Measurements from ENCODE around the gene STK11. TPM values are rescaled to one million over a fixed set of nuclear protein-coding genes. Genes with fewer than 3 reads are reported as not detected.

Gene STK11
- total and polyA plus RNA-seq, 2 donors (not counting 3 experiments of a cell fraction or from before 2014, with no cell fraction given), result 39.4 to 75.4 TPM

GRCh38 chr19:1274852-1275259 is 69.3 kb downstream of the STK11 start:
- DNase-seq (ENCODE audit: low read depth, low spot score), result no peak
- intact Hi-C loops (cut with micrococcal nuclease), result no loop called here
- ChIA-PET POLR2A (interaction anchor here (1.0 kb wide), 1 partner anchor 30 kb away, joined by 4 read pairs; no protein-coding TSS in a partner anchor), CTCF (interaction anchor here (0.6 to 3.9 kb wide), 4 partner anchors 8 to 41 kb away, joined by 3 to 42 read pairs (median 14); no protein-coding TSS in a partner anchor)
- Histone ChIP-seq H3K9me3 (replicated peaks; ENCODE audit: control insufficient read depth, insufficient read depth, low read length) (no peaks in the 10 kb centered on the region), H3K9me1 (replicated peaks; ENCODE audit: control insufficient read depth, extremely low read depth, insufficient read depth, low read length) (no peaks in the 10 kb centered on the region), H3K79me2 (ENCODE audit: control insufficient read depth, insufficient read depth, low read length) (peaks cover 45% of the 10 kb centered on the region), H3K4me3 (replicated peaks in 1 of 3; ENCODE audit: insufficient read depth in 1 of 3, low read depth in 1 of 3, low read length in 3 of 3) (peak overlapping the region in 2 of 3 experiments; percentile 10 to 78), H3K27ac (ENCODE audit: insufficient read depth, low read depth, low read length) (peak overlapping the region; percentile 95), H2AFZ (ENCODE audit: low read depth, low read length) (no peak overlapping the region), H3K4me1 (ENCODE audit: control insufficient read depth, extremely low read depth, insufficient read depth, low read length) (peaks cover 35% of the 10 kb centered on the region), H3K9ac (replicated peaks; ENCODE audit: extremely low read depth, insufficient read depth, low read length) (peak overlapping the region; percentile 93), H4K20me1 (replicated peaks; ENCODE audit: control insufficient read depth, extremely low read depth, insufficient read depth, low read length) (no peaks in the 10 kb centered on the region), H3K36me3 (ENCODE audit: control insufficient read depth in 2 of 2, extremely low read depth in 1 of 2, insufficient read depth in 2 of 2, low read length in 2 of 2) (peaks cover 23 to 40% of the 10 kb centered on the region in 2 experiments), H3K4me2 (ENCODE audit: insufficient read depth, low read length) (peak overlapping the region; percentile 40), H3K27me3 (ENCODE audit: control insufficient read depth in 2 of 2, insufficient read depth in 2 of 2, low read length in 2 of 2) (no peaks in the 10 kb centered on the region)
- BruUV-seq (replicated peaks), result no TSS peak
- TF ChIP-seq FOS (IDR thresholded peaks at IDR 0.05; ENCODE audit: borderline replicate concordance, insufficient read depth, low read length) (no peak), GATA2 (IDR thresholded peaks at IDR 0.05; ENCODE audit: insufficient read depth, insufficient read length, low read depth, low read length) (no peak), EZH2 (IDR thresholded peaks at IDR 0.05; ENCODE audit: borderline replicate concordance, low read depth, low read length, severe bottlenecking) (no peak), POLR2AphosphoS5 (IDR thresholded peaks at IDR 0.05; ENCODE audit: insufficient read depth, low read depth, low read length) (no peak), POLR2A (IDR thresholded peaks at IDR 0.05; ENCODE audit: low read depth, low read length) (no peak), JUN (IDR thresholded peaks at IDR 0.05; ENCODE audit: borderline replicate concordance, insufficient read depth, insufficient read length, low read depth) (no peak), MAX (IDR thresholded peaks at IDR 0.05; ENCODE audit: insufficient read depth, insufficient read length) (no peak), MYC (IDR thresholded peaks at IDR 0.05; ENCODE audit: low read depth, low read length) (no peak), CTCF (IDR thresholded peaks at IDR 0.05; ENCODE audit: extremely low read depth in 1 of 2, insufficient read depth in 1 of 2, low read depth in 1 of 2, low read length in 2 of 2) (no peak)
- dilution Hi-C loops (cut with MboI; ENCODE audit: extremely low pct_ligation_motif_present, low sequenced_read_pairs), result no loop called here
- no peak for FAIRE-seq
